HG02642 (cell line): Measurements from ENCODE around the gene RIN1.
"Not testable (repeated sequence)": the region's sequence is repeated elsewhere in the genome, so short reads cannot be mapped to it uniquely, and the experiment has no call there.

Experiments used
- ATAC-seq: cut with Tn5 transposase; IDR thresholded peaks from one replicate; pipeline ENCODE4 v1.9.1; 2021; ENCODE audit warnings: mild to moderate bottlenecking; ENCODE audit not compliant: unreplicated experiment, poor library complexity

The RIN1 gene, protein sequence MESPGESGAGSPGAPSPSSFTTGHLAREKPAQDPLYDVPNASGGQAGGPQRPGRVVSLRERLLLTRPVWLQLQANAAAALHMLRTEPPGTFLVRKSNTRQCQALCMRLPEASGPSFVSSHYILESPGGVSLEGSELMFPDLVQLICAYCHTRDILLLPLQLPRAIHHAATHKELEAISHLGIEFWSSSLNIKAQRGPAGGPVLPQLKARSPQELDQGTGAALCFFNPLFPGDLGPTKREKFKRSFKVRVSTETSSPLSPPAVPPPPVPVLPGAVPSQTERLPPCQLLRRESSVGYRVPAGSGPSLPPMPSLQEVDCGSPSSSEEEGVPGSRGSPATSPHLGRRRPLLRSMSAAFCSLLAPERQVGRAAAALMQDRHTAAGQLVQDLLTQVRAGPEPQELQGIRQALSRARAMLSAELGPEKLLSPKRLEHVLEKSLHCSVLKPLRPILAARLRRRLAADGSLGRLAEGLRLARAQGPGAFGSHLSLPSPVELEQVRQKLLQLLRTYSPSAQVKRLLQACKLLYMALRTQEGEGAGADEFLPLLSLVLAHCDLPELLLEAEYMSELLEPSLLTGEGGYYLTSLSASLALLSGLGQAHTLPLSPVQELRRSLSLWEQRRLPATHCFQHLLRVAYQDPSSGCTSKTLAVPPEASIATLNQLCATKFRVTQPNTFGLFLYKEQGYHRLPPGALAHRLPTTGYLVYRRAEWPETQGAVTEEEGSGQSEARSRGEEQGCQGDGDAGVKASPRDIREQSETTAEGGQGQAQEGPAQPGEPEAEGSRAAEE

DNA sequence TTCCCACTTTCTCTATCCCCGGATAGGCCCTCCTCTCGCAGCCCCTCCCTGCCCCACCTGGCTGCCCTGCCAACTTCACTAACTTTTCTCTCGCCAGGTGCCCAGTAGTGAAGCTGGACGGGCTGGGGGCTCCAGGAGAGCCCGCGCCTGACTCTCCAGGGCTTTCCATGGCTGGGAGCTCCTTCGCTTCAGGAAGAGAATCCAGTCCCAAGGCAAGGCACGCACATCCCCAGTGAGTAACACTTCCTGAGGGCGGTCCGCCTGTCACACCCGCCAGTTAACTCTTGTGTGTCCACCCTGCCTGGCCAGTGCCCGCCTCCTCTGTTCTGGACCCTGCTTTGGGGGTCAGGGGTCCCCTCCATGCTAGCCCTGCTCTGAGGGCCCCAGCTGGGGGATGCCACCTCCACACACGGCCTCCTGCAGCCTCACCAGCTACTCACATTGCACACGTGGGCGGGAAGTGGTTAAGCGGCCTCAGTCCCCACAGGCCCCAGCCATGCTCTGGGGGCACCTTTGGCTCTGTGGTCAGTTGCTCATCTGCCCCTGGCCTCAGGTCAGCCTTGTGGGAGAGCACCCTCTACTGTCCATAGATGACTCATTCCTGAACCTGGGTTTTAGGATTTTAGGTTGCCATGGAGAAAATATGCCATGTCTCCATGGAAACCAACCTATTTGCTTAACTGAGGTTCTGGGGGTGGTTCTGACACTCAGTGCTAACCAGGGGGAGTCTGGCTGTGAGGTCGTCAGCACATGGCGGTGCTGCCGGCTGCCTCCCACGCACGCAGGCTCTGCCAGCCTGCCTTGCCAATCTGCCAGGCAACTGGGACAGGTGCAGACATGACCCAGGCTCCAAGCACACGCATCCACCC is at the start of gene RIN1:
Gene RIN1, minus strand, starts transcription at position 201 of the 869 bp plus-strand sequence. Its CDS starts 32 bp downstream, at position 169.
- ATAC-seq: peak; percentile 49

DNA sequence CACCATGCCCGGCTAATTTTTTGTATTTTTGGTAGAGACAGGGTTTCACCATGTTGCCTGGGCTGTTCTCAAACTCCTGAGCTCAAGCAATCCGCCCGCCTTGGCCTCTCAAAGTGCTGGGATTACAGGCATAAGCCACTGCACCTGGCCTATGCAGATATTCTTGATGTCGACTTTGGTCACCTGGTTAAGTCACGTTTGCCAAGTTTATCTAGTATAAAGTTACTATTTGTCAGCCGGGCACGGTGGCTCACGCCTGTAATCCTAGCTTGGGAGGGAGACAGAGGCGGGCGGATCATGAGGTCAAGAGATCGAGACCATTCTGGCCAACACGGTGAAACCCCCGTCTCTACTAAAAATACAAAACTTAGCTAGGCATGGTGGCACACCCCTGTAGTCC is 48.1 kb upstream of the RIN1 start:
- ATAC-seq: not testable (repeated sequence)

DNA sequence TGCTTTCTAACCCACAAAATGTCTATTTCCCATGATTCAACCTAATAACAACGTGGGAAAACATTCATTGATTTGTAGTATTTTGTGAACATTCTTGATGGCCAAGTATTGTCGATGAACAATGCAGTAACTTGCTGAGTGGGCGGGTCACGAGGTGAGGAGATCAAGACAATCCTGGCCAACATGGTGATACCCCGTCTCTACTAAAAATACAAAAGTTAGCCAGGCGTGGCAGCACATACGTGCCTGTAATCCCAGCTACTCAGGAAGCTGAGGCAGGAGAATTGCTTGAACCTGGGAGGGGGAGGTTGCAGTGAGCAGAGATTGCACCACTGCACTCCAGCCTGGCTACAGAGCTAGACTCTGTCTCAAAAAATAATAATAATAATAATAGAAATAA is 44.0 kb upstream of the RIN1 start:
- not testable (repeated sequence) for ATAC-seq

DNA sequence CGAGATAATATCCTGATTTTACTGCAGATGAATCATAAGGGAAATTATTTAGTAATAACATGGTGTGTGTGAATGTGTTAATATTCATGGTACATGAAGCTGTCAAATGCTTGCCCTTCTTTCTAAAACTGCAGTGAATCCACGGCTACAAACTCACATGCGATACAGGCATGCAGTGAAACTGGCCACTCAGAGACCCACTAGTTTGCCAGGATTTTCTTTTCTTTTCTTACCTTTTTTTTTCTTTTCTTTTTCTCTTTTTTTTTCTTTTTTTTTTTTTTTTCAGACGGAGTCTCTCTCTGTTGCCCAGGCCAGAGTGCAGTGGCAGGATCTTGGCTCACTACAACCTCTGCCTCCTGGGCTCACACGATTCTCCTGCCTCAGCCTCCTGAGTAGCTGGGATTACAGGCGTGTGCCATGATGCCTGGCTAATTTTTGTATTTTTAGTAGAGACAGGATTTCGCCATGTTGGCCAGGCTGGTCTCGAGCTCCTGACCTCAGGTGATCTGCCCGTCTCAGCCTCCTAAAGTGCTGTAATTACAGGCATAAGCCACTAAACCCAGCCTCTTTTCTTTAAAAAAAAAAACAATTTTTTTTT is 37.6 kb upstream of the RIN1 start:
- not testable (repeated sequence) for ATAC-seq

DNA sequence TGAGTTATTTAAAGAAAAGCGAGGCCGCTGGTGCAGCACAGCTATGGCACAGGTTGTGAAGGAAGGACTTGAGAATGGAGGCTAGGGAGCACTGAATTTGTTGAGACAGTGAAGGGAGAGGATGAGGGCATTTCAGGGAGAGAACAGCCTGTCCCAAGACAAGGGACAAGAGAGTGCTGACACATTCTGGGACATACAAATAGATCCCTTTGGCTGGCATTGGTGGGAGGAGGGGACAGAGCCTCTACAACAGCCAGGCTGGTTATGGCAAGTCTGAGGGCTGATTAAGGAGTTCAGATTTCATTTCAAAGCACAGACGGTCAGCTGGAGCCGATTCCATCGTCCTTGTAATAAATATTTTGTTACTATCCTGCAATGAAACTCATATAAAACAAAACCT is 37.0 kb upstream of the RIN1 start:
- ATAC-seq: no peak

DNA sequence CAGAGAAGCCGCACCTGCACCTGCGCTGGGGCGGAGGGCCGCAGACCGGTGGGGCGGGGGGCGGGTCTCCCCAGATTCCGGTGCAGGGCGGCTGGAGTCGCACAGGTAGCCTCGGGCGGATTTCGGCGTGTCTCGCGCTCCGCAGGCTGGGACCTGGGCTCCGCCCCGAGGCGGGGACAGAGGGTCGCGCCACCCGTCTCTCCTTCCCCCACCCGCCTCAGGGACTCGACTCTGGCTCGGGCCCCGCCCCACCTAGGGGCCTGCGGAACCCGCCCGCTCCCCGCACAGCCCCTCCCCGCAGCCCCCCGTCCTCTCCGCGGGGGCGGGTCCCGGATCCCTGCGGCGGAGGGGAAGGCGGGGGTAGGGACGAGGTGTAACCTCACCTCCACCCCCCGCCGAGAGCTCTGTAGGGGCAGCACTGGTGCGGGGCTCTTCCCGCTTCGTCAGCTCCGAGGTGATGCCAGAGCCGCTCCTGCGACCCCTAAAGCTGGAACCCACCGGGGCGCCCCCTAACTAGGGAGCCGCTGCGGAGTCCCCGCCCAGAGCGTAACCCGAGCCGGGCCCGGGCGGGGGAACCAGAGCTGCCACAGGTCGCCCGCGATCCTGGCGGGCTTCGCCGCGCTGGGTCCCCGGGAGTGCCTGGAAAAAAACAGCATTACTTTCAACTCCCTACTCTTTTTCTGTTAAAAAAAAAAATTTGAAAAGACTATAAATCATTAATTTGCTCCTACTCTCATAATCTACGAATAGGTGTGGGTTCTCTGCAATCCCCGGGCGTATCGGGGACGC is 35.6 kb upstream of the RIN1 start, which contains the start of gene SLC29A2:
Gene SLC29A2, minus strand, starts transcription at position 134 of the 789 bp plus-strand sequence. CDS start 169 bp downstream, outside the sequence.
- peak; percentile 46 for ATAC-seq

DNA sequence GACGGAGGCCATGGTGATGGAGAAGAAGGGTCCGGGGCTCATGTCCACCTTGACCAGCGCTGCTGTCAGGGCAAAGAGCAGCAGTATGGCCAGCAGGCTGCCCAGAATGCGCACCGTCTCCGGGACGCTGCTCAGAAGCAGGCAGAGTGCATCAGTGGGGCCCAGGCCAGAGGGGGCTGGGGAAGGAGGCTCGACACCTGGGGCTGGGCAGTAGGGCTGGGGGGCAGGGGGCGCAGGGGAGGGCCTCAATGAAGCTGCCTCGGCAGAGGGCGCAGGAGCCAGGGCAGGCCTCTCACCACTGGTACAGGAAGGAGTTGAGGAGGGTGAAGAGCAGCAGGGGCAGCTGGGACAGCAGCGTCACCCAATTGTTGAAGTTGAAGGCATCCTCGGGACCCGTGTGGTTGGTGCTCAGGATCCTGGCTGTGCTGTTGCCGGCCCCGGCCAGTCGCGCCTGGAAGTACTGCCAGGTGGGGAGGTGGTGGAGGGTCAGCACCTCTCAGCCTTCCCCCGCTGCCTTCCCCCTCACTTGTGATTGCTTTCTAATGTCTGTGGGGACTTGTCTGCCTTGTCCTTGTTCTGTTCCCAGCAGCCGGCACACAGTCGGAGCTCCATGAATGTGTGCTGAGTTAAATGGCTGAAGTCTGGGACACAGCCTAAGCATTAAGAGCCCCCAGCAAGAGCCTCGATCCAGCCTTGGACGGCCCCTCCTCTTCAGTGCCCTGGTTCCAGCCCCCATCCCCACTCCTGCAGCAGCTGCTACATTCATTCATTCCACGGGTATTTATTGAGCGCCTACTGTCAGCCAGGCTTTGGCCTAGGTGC is 33.0 kb upstream of the RIN1 start:
- no peak for ATAC-seq

DNA sequence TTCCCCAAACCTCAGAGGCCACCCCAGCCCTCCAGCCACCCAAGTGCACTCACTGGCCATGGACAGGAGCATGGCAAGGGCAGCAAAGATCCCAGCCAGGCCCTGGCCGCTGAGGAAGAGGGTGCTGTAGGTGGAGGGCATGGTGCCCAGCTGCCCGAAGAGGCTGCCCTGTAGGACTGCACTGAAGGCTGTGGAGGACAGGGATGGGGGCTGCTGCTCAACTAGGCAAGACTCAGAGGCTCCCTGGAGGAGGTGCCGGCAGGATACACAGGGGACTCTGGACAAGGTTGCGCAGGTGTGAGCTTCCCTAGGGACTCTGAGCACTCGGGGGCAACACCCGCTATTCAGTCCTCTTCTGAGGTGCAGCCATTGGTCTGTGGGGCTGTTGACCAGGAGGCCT is 32.2 kb upstream of the RIN1 start:
- no peak for ATAC-seq

DNA sequence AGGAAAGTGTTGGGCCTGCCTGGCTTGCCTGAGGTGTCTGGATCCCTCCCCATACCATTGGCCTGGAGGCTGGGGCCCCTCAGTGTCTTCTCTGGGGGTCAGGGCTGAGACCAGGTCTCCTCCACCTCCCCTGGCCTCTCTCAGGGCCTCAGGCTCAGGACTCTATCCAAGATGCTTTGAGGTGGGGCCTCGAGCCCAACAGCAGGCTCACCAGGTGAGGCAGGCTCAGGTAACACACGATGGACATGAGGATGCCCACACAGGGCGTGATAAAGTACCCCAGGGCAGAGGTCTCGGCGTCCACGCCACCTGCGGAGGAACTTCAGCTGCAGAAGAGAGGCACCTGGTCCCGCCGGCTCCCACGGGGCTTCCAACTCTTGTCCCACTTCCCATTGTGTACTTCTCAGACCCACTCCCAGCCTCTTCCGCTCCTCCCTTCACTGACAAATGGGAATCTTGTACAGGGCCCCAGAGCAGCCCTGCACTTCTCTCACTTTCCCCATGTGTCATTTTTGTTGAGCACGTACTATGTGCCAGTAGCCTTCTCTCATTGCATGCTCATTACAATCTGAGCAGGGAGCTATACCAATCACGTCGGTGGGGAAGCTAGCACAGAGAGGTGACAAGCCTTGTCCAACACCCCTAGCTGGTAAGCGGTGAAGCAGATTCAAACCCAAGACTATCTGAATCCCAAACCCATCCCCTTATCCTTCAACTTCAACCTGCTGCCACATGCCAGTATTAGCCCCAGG is 31.5 kb upstream of the RIN1 start:
- no peak for ATAC-seq

DNA sequence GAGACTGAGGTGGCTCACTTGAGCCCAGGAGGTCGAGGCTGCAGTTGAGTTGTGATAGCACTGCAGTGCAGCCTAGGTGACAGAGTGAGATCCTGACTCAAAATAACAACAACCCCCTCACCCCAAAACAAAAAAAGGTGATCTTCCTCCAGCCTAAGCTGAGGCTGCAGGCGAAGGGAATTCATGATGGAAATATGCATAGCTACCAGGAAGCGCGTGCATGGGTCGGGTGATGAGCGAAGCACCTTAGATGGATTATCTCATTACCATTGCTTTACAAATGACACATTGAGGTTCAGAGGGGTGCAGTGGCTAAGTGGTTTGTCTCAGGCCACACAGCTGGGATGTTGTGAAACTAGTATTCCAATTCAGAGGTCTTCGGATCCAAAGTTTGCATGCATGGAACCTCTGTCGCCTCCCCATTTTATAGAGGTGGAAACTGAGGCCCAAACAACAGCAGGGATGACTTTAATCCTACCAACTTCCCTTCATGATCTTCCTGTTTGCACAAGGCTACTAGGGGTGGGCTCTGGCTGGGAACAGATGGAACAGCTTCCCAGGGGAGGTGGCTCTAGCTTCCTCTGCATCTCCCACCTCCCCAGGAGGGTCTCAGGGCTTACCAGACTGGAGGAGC is 30.7 kb upstream of the RIN1 start:
- no peak for ATAC-seq

DNA sequence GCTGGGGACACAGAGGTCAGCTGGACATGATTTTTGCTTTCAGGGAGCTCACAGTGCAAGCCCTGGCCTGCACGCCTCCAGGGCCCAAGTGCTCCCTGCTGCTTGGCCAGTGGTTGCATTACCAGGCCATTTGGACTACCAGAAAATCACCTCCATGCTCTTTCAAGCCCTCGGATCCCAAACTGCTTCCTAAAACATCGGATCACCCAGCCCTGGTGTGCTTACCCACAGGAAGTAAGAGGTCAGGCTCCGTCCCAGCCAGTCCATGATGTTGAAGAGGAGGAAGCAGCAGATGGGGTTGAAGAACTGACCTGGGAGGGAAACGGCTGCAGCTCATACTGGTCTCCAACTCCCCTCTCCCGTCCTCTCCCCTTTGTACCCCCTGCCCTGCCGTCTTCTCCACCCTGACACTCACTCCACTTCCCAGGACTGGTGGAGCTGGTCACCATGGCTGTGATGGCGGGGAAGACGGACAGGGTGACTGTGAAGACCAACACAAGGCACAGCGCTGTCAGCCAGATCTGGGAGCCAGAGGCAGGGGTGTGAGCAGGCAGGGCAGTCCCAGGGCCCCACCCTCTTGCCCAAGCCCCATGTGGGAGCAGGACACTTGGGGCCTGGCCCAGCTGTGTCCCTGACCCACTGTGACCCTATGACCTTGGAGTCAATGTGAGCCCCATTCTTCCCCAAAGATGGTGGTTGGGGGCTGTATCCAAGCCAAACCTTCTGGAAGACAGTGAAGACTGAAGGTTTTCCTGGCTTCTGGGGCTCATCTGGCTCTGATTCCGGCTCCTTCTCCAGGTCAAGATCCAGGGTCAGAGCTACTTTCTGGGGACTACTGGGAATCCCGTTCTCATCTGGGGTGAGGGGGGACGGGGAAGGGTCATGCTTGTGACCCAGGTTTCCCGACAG is 29.7 kb upstream of the RIN1 start:
- ATAC-seq: no peak

DNA sequence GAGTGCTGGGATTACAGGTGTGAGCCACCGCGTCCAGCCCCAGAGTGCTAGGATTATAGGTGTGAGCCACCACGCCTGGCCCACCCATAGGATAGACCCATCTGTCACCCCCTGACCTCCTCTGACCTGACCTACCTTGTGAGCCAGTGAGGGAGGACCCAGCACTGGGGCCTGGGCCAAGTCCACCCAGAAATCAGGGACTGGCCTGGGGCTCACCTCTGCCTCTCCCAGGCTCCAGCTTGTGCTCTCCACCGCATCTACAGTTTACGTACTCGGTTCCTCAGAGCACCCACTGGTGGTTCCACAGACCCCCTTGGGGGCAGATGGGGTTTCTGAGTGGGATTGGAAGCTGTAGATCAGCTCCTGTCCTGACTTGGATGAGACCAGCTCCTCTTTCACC is 28.9 kb upstream of the RIN1 start:
- ATAC-seq: no peak

DNA sequence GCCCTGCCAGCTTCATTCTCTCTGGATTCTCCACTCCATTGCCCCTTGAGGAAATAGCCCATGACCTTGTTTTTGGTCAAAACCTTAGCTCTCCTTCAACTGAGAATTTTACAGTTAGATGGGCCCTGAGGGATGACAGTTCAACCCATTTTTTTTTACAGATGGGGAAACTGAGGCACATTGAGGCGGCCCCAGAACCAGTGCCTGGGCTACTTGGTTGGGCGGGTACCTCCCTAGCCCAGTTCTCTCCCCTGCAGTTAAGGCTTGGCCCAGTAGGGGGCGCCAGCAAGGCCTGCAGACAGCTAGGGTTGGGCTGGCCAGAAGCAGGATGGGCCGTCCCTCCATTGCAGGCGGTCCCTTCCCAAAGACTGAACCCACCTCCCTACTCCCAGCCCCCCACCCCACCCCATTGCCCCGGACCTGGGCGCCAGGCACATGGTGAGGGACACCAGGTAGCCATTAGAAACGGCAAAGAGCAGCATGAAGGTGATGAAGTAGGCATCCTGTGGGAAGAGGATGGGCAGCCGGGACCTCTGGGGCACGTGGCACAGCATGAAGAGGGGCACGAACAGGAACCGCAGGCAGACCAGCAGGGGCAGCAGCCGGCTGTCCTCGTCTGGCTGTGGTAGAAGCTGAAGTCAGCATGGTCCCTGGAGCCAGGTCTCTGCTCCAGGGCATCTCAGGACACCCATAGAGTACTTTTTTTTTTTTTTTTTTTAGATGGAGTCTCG is 27.7 kb upstream of the RIN1 start:
- ATAC-seq: no peak

DNA sequence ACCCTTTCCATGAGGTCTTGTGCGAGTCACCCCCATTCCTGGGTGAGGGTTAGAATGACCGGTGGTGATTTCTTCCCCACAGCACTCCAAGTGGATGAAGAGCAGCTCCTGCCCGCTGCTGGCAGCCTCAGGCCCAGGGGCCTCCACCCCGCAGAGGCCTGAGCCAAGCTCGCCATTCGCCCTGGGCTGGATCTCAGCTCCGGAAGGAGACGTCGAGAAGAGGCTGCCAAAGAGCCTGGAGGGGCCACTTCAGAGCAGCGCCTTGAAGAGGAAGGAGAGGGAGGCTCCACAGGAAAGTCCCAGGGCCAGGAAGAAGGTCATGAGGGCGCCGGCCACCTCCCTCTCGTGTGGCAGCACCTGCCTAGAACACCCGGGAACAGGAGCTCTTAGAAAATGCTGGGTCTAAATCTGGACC is 27.0 kb upstream of the RIN1 start:
- ATAC-seq: no peak

DNA sequence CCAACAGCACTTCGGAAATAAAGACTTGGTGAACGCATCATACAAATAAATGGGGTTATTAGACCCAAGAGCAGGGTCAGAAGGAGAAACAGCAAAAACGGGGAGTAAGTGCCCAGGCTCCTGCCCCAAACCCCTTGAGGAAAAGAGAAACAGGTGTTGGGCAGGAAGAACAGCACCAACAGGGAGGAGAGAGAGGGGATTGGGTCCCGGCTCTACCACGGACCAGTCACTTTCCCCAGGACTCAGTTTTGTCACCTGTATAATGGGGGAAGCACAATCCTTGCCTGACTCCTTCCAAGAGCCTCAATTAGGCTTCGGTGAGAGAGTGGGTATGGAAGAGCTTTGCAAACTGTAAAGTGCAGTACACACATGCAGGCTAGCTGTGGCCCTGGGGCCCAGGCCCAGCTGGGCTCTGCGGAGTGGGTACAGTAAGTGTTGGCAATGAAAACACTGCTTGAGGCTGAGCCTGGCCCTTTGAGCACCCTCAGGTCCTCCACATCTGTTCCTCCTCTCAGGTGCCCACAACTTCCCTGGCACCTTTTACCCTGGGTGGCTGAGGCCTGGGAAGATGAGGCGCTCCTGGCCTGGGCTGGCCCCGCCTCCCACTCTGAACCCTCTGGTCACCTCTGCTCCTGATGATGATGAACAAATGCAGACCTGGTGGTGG is 26.4 kb upstream of the RIN1 start:
- no peak for ATAC-seq
